Caco-2 (cell line): Measurements from ENCODE around the gene PDE7B. TPM values are rescaled to one million over a fixed set of nuclear protein-coding genes. Genes with fewer than 3 reads are reported as not detected.

Experiments used
- BruUV-seq: library from RNA; stranded (reverse); fragments of 400-500 nt; replicated peaks from 2 replicates; lab custom pipeline; 2021; lab: Mats Ljungman, UMichigan
- CTCF ChIA-PET: fragments of 300-600 bp; sonication (Branson Sonifier 250); formaldehyde crosslinking; loops from one replicate; lab custom pipeline; 2022; ENCODE audit warnings: antibody characterized with exemption; lab: Charles Lee
- POLR2A ChIA-PET: fragments of 300-600 bp; sonication (Branson Sonifier 250); formaldehyde crosslinking; loops from one replicate; lab custom pipeline; 2022; ENCODE audit warnings: antibody characterized with exemption; lab: Charles Lee
- DNase-seq, 2 experiments: peaks; one replicate each; pipeline versions ENCODE4 v3.0.0 to v3.0.0-alpha.2; 2020 to 2022
- H3K27me3 ChIP-seq: replicated peaks from 2 replicates; pipeline ENCODE4 v1.6.0; 2011; ENCODE audit warnings: low read length; ENCODE audit not compliant: control insufficient read depth, insufficient read depth
- H3K36me3 ChIP-seq: 2 replicates; pipeline ENCODE4 v1.5.1; 2011; ENCODE audit warnings: low read length; ENCODE audit not compliant: control insufficient read depth, insufficient read depth
- H3K4me1 ChIP-seq: fragments of 250-450 bp; sonication (Bioruptor Pico); 2 replicates; pipeline ENCODE4 v1.5.1; 2020; ENCODE audit warnings: mild to moderate bottlenecking
- H3K4me3 ChIP-seq: 2 replicates; pipeline ENCODE4 v1.5.1; 2011; ENCODE audit warnings: low read depth, mild to moderate bottlenecking, control low read depth, low read length
- H3K9me3 ChIP-seq: fragments of 250-450 bp; sonication (Bioruptor Pico); 2 replicates; pipeline ENCODE4 v1.5.1; 2020; ENCODE audit warnings: mild to moderate bottlenecking, moderate library complexity
- H3K27ac Mint-ChIP-seq: one replicate; pipeline ENCODE4 v1.8.0; 2022; ENCODE audit warnings: mixed read lengths; ENCODE audit not compliant: unreplicated experiment
- H3K27me3 Mint-ChIP-seq: one replicate; pipeline ENCODE4 v1.8.0; 2022; ENCODE audit warnings: mixed read lengths; ENCODE audit not compliant: insufficient read depth, unreplicated experiment
- H3K36me3 Mint-ChIP-seq: one replicate; pipeline ENCODE4 v1.8.0; 2022; ENCODE audit warnings: mild to moderate bottlenecking, mixed read lengths; ENCODE audit not compliant: insufficient read depth, unreplicated experiment
- H3K4me1 Mint-ChIP-seq: one replicate; pipeline ENCODE4 v1.8.0; 2022; ENCODE audit warnings: low read depth, mixed read lengths; ENCODE audit not compliant: unreplicated experiment
- H3K4me3 Mint-ChIP-seq: one replicate; pipeline ENCODE4 v1.8.0; 2022; ENCODE audit warnings: mild to moderate bottlenecking, moderate library complexity, mixed read lengths; ENCODE audit not compliant: unreplicated experiment
- H3K9me3 Mint-ChIP-seq: one replicate; pipeline ENCODE4 v1.8.0; 2022; ENCODE audit warnings: mixed read lengths; ENCODE audit not compliant: unreplicated experiment
- CTCF ChIP-seq, 2 experiments: fragments of 200-600 bp in 1 of 2; IDR thresholded peaks; 1 replicate in 1 of 2; 2 replicates in 1 of 2; pipeline versions ENCODE4 v1.5.1 to v1.8.0; 2011 to 2022; ENCODE audit warnings: antibody characterized with exemption in 1 of 2, control low read depth in 1 of 2, inconsistent platforms in 1 of 2, low read depth in 1 of 2, low read length in 1 of 2, mild to moderate bottlenecking in 1 of 2, moderate library complexity in 1 of 2; ENCODE audit not compliant: insufficient read depth in 1 of 2, severe bottlenecking in 1 of 2, unreplicated experiment in 1 of 2
- intact Hi-C: fragments of 100-400 bp; cut with micrococcal nuclease; formaldehyde crosslinking; loops from one replicate; pipeline ENCODE4 v1.10.0; 2022; ENCODE audit not compliant: unreplicated experiment
- total RNA-seq: library from RNA; stranded (reverse); gene quantifications from 2 replicates; pipeline ENCODE4 v1.2.3, GENCODE V29; 2022

PDE7B gene
- total RNA-seq, 1 experiment from 2014 or later = not detected

GRCh38 chr6:135866445-135867123, 15.1 kb downstream of the PDE7B start:
- Histone ChIP-seq H3K27me3 (no peaks in the 10 kb centered on the region), H3K9me3 (no peaks in the 10 kb centered on the region), H3K4me1 (no peaks in the 10 kb centered on the region), H3K36me3 (no peaks in the 10 kb centered on the region), H3K4me3 (no peak overlapping the region)
- no peak overlapping the region for H3K4me3 Mint-ChIP-seq
- CTCF ChIA-PET = no interaction called here
- no peak for DNase-seq
- TF ChIP-seq CTCF (IDR thresholded peaks at IDR 0.05; ENCODE audit: insufficient read depth in 1 of 2, low read depth in 1 of 2, low read length in 1 of 2, severe bottlenecking in 1 of 2, unreplicated experiment in 1 of 2) = no peak
- H3K4me1 Mint-ChIP-seq = no peaks in the 10 kb centered on the region
- intact Hi-C loops = no loop called here
- H3K27ac Mint-ChIP-seq = no peak overlapping the region
- H3K36me3 Mint-ChIP-seq = no peaks in the 10 kb centered on the region
- POLR2A ChIA-PET = no interaction called here
- peaks cover 9% of the 10 kb centered on the region for H3K27me3 Mint-ChIP-seq
- no TSS peak for BruUV-seq
- peaks cover 9% of the 10 kb centered on the region for H3K9me3 Mint-ChIP-seq

GRCh38 chr6:135867332-135867731, 15.8 kb downstream of the PDE7B start:
- ChIA-PET CTCF (no interaction called here), POLR2A (no interaction called here)
- no peaks in the 10 kb centered on the region for H3K4me1 Mint-ChIP-seq
- no peak overlapping the region for H3K4me3 Mint-ChIP-seq
- peaks cover 9% of the 10 kb centered on the region for H3K27me3 Mint-ChIP-seq
- H3K4me1 ChIP-seq = no peaks in the 10 kb centered on the region
- intact Hi-C loops = no loop called here
- no TSS peak for BruUV-seq
- DNase-seq = no peak
- no peaks in the 10 kb centered on the region for H3K9me3 ChIP-seq
- H3K36me3 Mint-ChIP-seq = no peaks in the 10 kb centered on the region
- H3K9me3 Mint-ChIP-seq = peaks cover 9% of the 10 kb centered on the region
- no peaks in the 10 kb centered on the region for H3K36me3 ChIP-seq
- no peak for TF ChIP-seq CTCF (IDR thresholded peaks at IDR 0.05; ENCODE audit: insufficient read depth in 1 of 2, low read depth in 1 of 2, low read length in 1 of 2, severe bottlenecking in 1 of 2, unreplicated experiment in 1 of 2)
- no peak overlapping the region for H3K27ac Mint-ChIP-seq
- H3K27me3 ChIP-seq = no peaks in the 10 kb centered on the region
- no peak overlapping the region for H3K4me3 ChIP-seq

GRCh38 chr6:135869857-135870256, 18.4 kb downstream of the PDE7B start:
- Histone ChIP-seq H3K9me3 (no peaks in the 10 kb centered on the region), H3K4me1 (no peaks in the 10 kb centered on the region), H3K36me3 (no peaks in the 10 kb centered on the region), H3K27me3 (no peaks in the 10 kb centered on the region), H3K4me3 (no peak overlapping the region)
- H3K27ac Mint-ChIP-seq = no peak overlapping the region
- H3K9me3 Mint-ChIP-seq = peaks cover 7% of the 10 kb centered on the region
- CTCF ChIA-PET = no interaction called here
- intact Hi-C loops = no loop called here
- no peaks in the 10 kb centered on the region for H3K4me1 Mint-ChIP-seq
- H3K27me3 Mint-ChIP-seq = peaks cover 6% of the 10 kb centered on the region
- no peak for DNase-seq
- POLR2A ChIA-PET = no interaction called here
- no peaks in the 10 kb centered on the region for H3K36me3 Mint-ChIP-seq
- no TSS peak for BruUV-seq
- H3K4me3 Mint-ChIP-seq = no peak overlapping the region
- no peak for TF ChIP-seq CTCF (IDR thresholded peaks at IDR 0.05; ENCODE audit: insufficient read depth in 1 of 2, low read depth in 1 of 2, low read length in 1 of 2, severe bottlenecking in 1 of 2, unreplicated experiment in 1 of 2)
